GM23338 (cell line): ENCODE data around the gene SEMA4D.

Experiments used
- CREB1 ChIP-seq: fragments of 250-450 bp; sonication (Bioruptor Pico); IDR thresholded peaks from 2 replicates; pipeline ENCODE4 v1.5.0; 2020; ENCODE audit warnings: low read depth, mild to moderate bottlenecking, moderate library complexity
- CTCF ChIP-seq, 2 experiments: fragments of 200-600 bp in 1 of 2; sonication (generic) in 1 of 2; conservative IDR thresholded peaks; 2 replicates each; pipeline versions ENCODE4 v1.5.1 to v1.6.1; 2016 to 2017; ENCODE audit warnings: antibody characterized with exemption in 2 of 2, low read depth in 2 of 2, mild to moderate bottlenecking in 2 of 2, moderate library complexity in 1 of 2
- EZH2 ChIP-seq: fragments of 200-600 bp; sonication (generic); IDR thresholded peaks from one replicate; pipeline ENCODE4 v1.8.0; 2017; ENCODE audit warnings: antibody characterized with exemption, mild to moderate bottlenecking, low read depth; ENCODE audit not compliant: unreplicated experiment
- EZH2phosphoT487 ChIP-seq: fragments of 200-600 bp; sonication (generic); IDR thresholded peaks from one replicate; pipeline ENCODE4 v1.8.1; 2018; ENCODE audit warnings: antibody characterized with exemption; ENCODE audit not compliant: unreplicated experiment
- JUNB ChIP-seq: IDR thresholded peaks from one replicate; pipeline ENCODE4 v1.6.1; 2016; ENCODE audit warnings: antibody characterized with exemption; ENCODE audit not compliant: unreplicated experiment
- POLR2AphosphoS5 ChIP-seq: IDR thresholded peaks from 2 replicates; pipeline ENCODE4 v1.6.1; 2016; ENCODE audit warnings: antibody characterized with exemption, low read depth
- ZNF114 ChIP-seq: fragments of 250-450 bp; sonication (Bioruptor Pico); IDR thresholded peaks from 2 replicates; pipeline ENCODE4 v1.5.0; 2020; ENCODE audit warnings: mild to moderate bottlenecking, moderate library complexity
- TF ChIP-seq, protein P1 (sequence below): IDR thresholded peaks from 2 replicates; pipeline ENCODE4 v1.6.1; 2016; ENCODE audit warnings: antibody characterized with exemption
- TF ChIP-seq, protein P2 (sequence below): IDR thresholded peaks from one replicate; pipeline ENCODE4 v1.6.1; 2018; ENCODE audit warnings: antibody characterized with exemption; ENCODE audit not compliant: unreplicated experiment

DNA sequence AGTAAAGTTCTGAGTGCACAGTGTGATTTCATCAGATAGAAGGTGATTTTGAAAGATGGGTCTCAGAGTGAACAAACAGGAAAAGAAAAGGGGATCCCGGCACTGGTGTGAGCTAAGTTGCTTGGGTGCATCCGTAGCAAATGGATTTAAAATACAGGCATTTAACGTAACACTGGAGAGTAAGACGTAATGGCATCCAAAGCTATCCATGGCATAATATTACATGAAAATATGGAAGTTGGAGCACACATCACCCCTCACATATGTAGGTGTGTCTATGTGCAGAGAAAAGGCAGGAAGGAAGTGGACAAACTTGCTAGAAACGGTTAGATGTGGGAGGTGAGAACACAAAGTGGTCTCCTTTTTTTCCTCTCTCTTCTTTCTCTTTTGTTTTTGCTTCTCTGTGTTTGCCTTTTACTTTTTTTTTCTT is 38.2 kb upstream of the SEMA4D start:
- TF ChIP-seq CTCF (conservative IDR thresholded peaks at IDR 0.05; ENCODE audit: low read depth in 2 of 2) (no peak), EZH2phosphoT487 (no peak), POLR2AphosphoS5 (no peak), CREB1 (CRISPR knock-in tag) (no peak), EZH2 (no peak), ZNF114 (no peak), JUNB (no peak)
- TF ChIP-seq, protein P1, sequence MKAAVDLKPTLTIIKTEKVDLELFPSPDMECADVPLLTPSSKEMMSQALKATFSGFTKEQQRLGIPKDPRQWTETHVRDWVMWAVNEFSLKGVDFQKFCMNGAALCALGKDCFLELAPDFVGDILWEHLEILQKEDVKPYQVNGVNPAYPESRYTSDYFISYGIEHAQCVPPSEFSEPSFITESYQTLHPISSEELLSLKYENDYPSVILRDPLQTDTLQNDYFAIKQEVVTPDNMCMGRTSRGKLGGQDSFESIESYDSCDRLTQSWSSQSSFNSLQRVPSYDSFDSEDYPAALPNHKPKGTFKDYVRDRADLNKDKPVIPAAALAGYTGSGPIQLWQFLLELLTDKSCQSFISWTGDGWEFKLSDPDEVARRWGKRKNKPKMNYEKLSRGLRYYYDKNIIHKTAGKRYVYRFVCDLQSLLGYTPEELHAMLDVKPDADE: no peak
- TF ChIP-seq, protein P2, sequence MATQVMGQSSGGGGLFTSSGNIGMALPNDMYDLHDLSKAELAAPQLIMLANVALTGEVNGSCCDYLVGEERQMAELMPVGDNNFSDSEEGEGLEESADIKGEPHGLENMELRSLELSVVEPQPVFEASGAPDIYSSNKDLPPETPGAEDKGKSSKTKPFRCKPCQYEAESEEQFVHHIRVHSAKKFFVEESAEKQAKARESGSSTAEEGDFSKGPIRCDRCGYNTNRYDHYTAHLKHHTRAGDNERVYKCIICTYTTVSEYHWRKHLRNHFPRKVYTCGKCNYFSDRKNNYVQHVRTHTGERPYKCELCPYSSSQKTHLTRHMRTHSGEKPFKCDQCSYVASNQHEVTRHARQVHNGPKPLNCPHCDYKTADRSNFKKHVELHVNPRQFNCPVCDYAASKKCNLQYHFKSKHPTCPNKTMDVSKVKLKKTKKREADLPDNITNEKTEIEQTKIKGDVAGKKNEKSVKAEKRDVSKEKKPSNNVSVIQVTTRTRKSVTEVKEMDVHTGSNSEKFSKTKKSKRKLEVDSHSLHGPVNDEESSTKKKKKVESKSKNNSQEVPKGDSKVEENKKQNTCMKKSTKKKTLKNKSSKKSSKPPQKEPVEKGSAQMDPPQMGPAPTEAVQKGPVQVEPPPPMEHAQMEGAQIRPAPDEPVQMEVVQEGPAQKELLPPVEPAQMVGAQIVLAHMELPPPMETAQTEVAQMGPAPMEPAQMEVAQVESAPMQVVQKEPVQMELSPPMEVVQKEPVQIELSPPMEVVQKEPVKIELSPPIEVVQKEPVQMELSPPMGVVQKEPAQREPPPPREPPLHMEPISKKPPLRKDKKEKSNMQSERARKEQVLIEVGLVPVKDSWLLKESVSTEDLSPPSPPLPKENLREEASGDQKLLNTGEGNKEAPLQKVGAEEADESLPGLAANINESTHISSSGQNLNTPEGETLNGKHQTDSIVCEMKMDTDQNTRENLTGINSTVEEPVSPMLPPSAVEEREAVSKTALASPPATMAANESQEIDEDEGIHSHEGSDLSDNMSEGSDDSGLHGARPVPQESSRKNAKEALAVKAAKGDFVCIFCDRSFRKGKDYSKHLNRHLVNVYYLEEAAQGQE: no peak
